ENCODE measurements around the gene KRTAP17-1. TPM values are rescaled to one million over a fixed set of nuclear protein-coding genes. Genes with fewer than 3 reads are reported as not detected.

KRTAP17-1 gene
- total RNA-seq, 2 experiments from 2014 or later, result not detected

- DNase-seq, result no peak
- Mint-ChIP-seq H3K9me3 (ENCODE audit: low read depth) (no peaks in the 10 kb centered on the region), H3K4me1 (peaks cover 36% of the 10 kb centered on the region), H3K27me3 (no peaks in the 10 kb centered on the region), H3K27ac (no peak overlapping the region), H3K4me3 (no peak overlapping the region), H3K36me3 (ENCODE audit: low read depth) (no peaks in the 10 kb centered on the region)
- CTCF ChIA-PET, result interaction anchor here (1.0 to 4.2 kb wide), 2 partner anchors 9 to 14 kb away, joined by 3 to 21 read pairs; no protein-coding TSS in a partner anchor
- no peak for ATAC-seq
- POLR2A ChIA-PET, result interaction anchor here (0.6 kb wide), 1 partner anchor 370 kb away, joined by 3 read pairs; no protein-coding TSS in a partner anchor
- intact Hi-C loops (cut with DNase I, micrococcal nuclease), result no loop called here
These were observed 16.1 kb upstream of the KRTAP17-1 start for GRCh38 chr17:41331606-41332005.

- ATAC-seq (peak; percentile 65), DNase-seq (peak; percentile 58)
These were observed 13.9 kb upstream of the KRTAP17-1 start for GRCh38 chr17:41329279-41329948.

GRCh38 chr17:41328207-41328606 lies 12.7 kb upstream of the KRTAP17-1 start:
- intact Hi-C loops (cut with DNase I, micrococcal nuclease), result no loop called here
- ATAC-seq (no peak), DNase-seq (no peak)
- H3K27ac Mint-ChIP-seq, result no peak overlapping the region
- H3K9me3 Mint-ChIP-seq (ENCODE audit: low read depth), result no peaks in the 10 kb centered on the region
- no peaks in the 10 kb centered on the region for H3K36me3 Mint-ChIP-seq (ENCODE audit: low read depth)
- POLR2A ChIA-PET, result no interaction called here
- no peak overlapping the region for H3K4me3 Mint-ChIP-seq
- H3K27me3 Mint-ChIP-seq, result no peaks in the 10 kb centered on the region
- H3K4me1 Mint-ChIP-seq, result peaks cover 24% of the 10 kb centered on the region
- CTCF ChIA-PET, result interaction anchor here (0.8 to 1.8 kb wide), 3 partner anchors 14 to 698 kb away, joined by 3 to 4 read pairs (median 4); no protein-coding TSS in a partner anchor

More at GRCh38 chr17:41329279-41329948, 13.9 kb upstream of the KRTAP17-1 start:
- Mint-ChIP-seq H3K27me3 (no peaks in the 10 kb centered on the region), H3K4me1 (peaks cover 28% of the 10 kb centered on the region), H3K4me3 (no peak overlapping the region), H3K27ac (no peak overlapping the region), H3K9me3 (ENCODE audit: low read depth) (no peaks in the 10 kb centered on the region), H3K36me3 (ENCODE audit: low read depth) (no peaks in the 10 kb centered on the region)
- intact Hi-C loops (cut with DNase I, micrococcal nuclease), result no loop called here
- ChIA-PET CTCF (interaction anchor here (0.6 to 1.8 kb wide), 6 partner anchors 10 to 732 kb away, joined by 3 to 4 read pairs (median 4); no protein-coding TSS in a partner anchor), POLR2A (no interaction called here)

GRCh38 chr17:41327411-41328120 lies 12.1 kb upstream of the KRTAP17-1 start:
- intact Hi-C loops (cut with DNase I, micrococcal nuclease), result no loop called here
- H3K4me3 Mint-ChIP-seq, result no peak overlapping the region
- H3K4me1 Mint-ChIP-seq, result peaks cover 28% of the 10 kb centered on the region
- DNase-seq, result no peak
- H3K27me3 Mint-ChIP-seq, result no peaks in the 10 kb centered on the region
- CTCF ChIA-PET, result interaction anchor here (0.8 to 1.8 kb wide), 3 partner anchors 13 to 698 kb away, joined by 3 to 4 read pairs (median 4); no protein-coding TSS in a partner anchor
- H3K9me3 Mint-ChIP-seq (ENCODE audit: low read depth), result no peaks in the 10 kb centered on the region
- POLR2A ChIA-PET, result no interaction called here
- H3K27ac Mint-ChIP-seq, result no peak overlapping the region
- no peak for ATAC-seq
- H3K36me3 Mint-ChIP-seq (ENCODE audit: low read depth), result no peaks in the 10 kb centered on the region

- no peaks in the 10 kb centered on the region for H3K36me3 Mint-ChIP-seq (ENCODE audit: low read depth)
- H3K4me3 Mint-ChIP-seq, result no peak overlapping the region
- no peaks in the 10 kb centered on the region for H3K27me3 Mint-ChIP-seq
- CTCF ChIA-PET, result no interaction called here
- H3K4me1 Mint-ChIP-seq, result peaks cover 30% of the 10 kb centered on the region
- intact Hi-C loops (cut with DNase I, micrococcal nuclease), result no loop called here
- no peak overlapping the region for H3K27ac Mint-ChIP-seq
- ATAC-seq (no peak), DNase-seq (no peak)
- POLR2A ChIA-PET, result no interaction called here
- no peaks in the 10 kb centered on the region for H3K9me3 Mint-ChIP-seq (ENCODE audit: low read depth)
These were observed 10.9 kb upstream of the KRTAP17-1 start for GRCh38 chr17:41326173-41327145.

- DNase-seq (no peak), ATAC-seq (no peak)
- CTCF ChIA-PET, result no interaction called here
- POLR2A ChIA-PET, result no interaction called here
- Mint-ChIP-seq H3K4me3 (no peak overlapping the region), H3K4me1 (peaks cover 30% of the 10 kb centered on the region), H3K9me3 (ENCODE audit: low read depth) (peaks cover 1% of the 10 kb centered on the region), H3K27ac (no peak overlapping the region), H3K36me3 (ENCODE audit: low read depth) (peaks cover 1% of the 10 kb centered on the region), H3K27me3 (no peaks in the 10 kb centered on the region)
- intact Hi-C loops (cut with DNase I, micrococcal nuclease), result no loop called here
These were observed 10.1 kb upstream of the KRTAP17-1 start for GRCh38 chr17:41325611-41326010.

GRCh38 chr17:41325126-41325525 lies 9.6 kb upstream of the KRTAP17-1 start:
- H3K36me3 Mint-ChIP-seq (ENCODE audit: low read depth), result peaks cover 3% of the 10 kb centered on the region
- peaks cover 4% of the 10 kb centered on the region for H3K9me3 Mint-ChIP-seq (ENCODE audit: low read depth)
- intact Hi-C loops (cut with DNase I, micrococcal nuclease), result no loop called here
- ChIA-PET CTCF (no interaction called here), POLR2A (no interaction called here)
- H3K27me3 Mint-ChIP-seq, result no peaks in the 10 kb centered on the region
- H3K27ac Mint-ChIP-seq, result no peak overlapping the region
- no peak for ATAC-seq
- no peak overlapping the region for H3K4me3 Mint-ChIP-seq
- peaks cover 30% of the 10 kb centered on the region for H3K4me1 Mint-ChIP-seq
- DNase-seq, result no peak

GRCh38 chr17:41324180-41325075 lies 8.9 kb upstream of the KRTAP17-1 start:
- intact Hi-C loops (cut with DNase I, micrococcal nuclease), result loop anchor here in 1 of 2 experiments (1.0 to 5.0 kb wide), 4 partner anchors 172 to 522 kb away; no protein-coding TSS in a partner anchor
- Mint-ChIP-seq H3K36me3 (ENCODE audit: low read depth) (peaks cover 3% of the 10 kb centered on the region), H3K27ac (no peak overlapping the region), H3K4me1 (peaks cover 30% of the 10 kb centered on the region), H3K9me3 (ENCODE audit: low read depth) (peaks cover 11% of the 10 kb centered on the region), H3K4me3 (no peak overlapping the region), H3K27me3 (no peaks in the 10 kb centered on the region)
- ATAC-seq, result peak; percentile 49
- CTCF ChIA-PET, result interaction anchor here (0.7 to 3.3 kb wide), 3 partner anchors 9 to 467 kb away, joined by 3 to 21 read pairs (median 3); no protein-coding TSS in a partner anchor
- peak; percentile 50 for DNase-seq
- POLR2A ChIA-PET, result no interaction called here

- Mint-ChIP-seq H3K27me3 (no peaks in the 10 kb centered on the region), H3K4me1 (peaks cover 30% of the 10 kb centered on the region), H3K36me3 (ENCODE audit: low read depth) (peaks cover 3% of the 10 kb centered on the region), H3K27ac (no peak overlapping the region), H3K9me3 (ENCODE audit: low read depth) (peaks cover 13% of the 10 kb centered on the region), H3K4me3 (no peak overlapping the region)
- ChIA-PET POLR2A (interaction anchor here (0.6 to 1.1 kb wide), 2 partner anchors 15 to 94 kb away, joined by 4 to 5 read pairs; no protein-coding TSS in a partner anchor), CTCF (interaction anchor here (0.6 to 3.3 kb wide), 18 partner anchors 10 to 512 kb away, joined by 3 to 24 read pairs (median 3); partner anchors contain the start of gene KRTAP16-1)
- intact Hi-C loops (cut with DNase I, micrococcal nuclease), result loop anchor here (1.0 to 5.0 kb wide), 6 partner anchors 344 to 521 kb away; no protein-coding TSS in a partner anchor
- ATAC-seq, result no peak
- DNase-seq, result no peak
These were observed 7.7 kb upstream of the KRTAP17-1 start for GRCh38 chr17:41322903-41323895.

Measured in activated CD4-positive, alpha-beta T cell treated with anti-CD3 and anti-CD28 coated beads for 36 hours (primary cell).